H9 (cell line): ENCODE measurements around the gene MRAS. TPM values are rescaled to one million over a fixed set of nuclear protein-coding genes. Genes with fewer than 3 reads are reported as not detected.

Source experiments
- DNase-seq: peaks from one replicate; pipeline ENCODE4 v3.0.0-alpha.2; 2017
- H2AFZ ChIP-seq: one replicate; pipeline ENCODE4 v1.6.1; 2013; ENCODE audit warnings: mild to moderate bottlenecking, low read length, control low read depth, moderate library complexity
- H2AK5ac ChIP-seq: 2 replicates; pipeline ENCODE4 v1.6.1; 2013; ENCODE audit warnings: low read length, control low read depth, mixed read lengths; ENCODE audit not compliant: insufficient read length
- H2BK120ac ChIP-seq: one replicate; pipeline ENCODE4 v1.6.1; 2013; ENCODE audit warnings: low read depth, mild to moderate bottlenecking, low read length, control low read depth, inconsistent platforms; ENCODE audit not compliant: poor library complexity, severe bottlenecking
- H2BK12ac ChIP-seq: 2 replicates; pipeline ENCODE4 v1.6.1; 2013; ENCODE audit warnings: low read length, control low read depth, mixed read lengths, low read depth; ENCODE audit not compliant: insufficient read length
- H2BK15ac ChIP-seq: 2 replicates; pipeline ENCODE4 v1.6.1; 2013; ENCODE audit warnings: low read depth, low read length, control low read depth
- H2BK20ac ChIP-seq: one replicate; pipeline ENCODE4 v1.6.1; 2013; ENCODE audit warnings: low read depth, mild to moderate bottlenecking, low read length, control low read depth, inconsistent platforms; ENCODE audit not compliant: poor library complexity, severe bottlenecking
- H2BK5ac ChIP-seq: 2 replicates; pipeline ENCODE4 v1.6.1; 2013; ENCODE audit warnings: low read length, control low read depth, mixed read lengths; ENCODE audit not compliant: insufficient read length
- H3K14ac ChIP-seq: 2 replicates; pipeline ENCODE4 v1.6.1; 2013; ENCODE audit warnings: low read length, control low read depth; ENCODE audit not compliant: insufficient read depth
- H3K18ac ChIP-seq: 2 replicates; pipeline ENCODE4 v1.6.1; 2013; ENCODE audit warnings: low read depth, mild to moderate bottlenecking, mixed read lengths, low read length, control low read depth; ENCODE audit not compliant: insufficient read length
- H3K23ac ChIP-seq: 2 replicates; pipeline ENCODE4 v1.6.1; 2013; ENCODE audit warnings: low read length, control low read depth, mixed read lengths, low read depth; ENCODE audit not compliant: insufficient read length
- H3K23me2 ChIP-seq: 2 replicates; pipeline ENCODE4 v1.6.1; 2013; ENCODE audit warnings: low read depth, mild to moderate bottlenecking, mixed read lengths, low read length, control low read depth; ENCODE audit not compliant: insufficient read length, poor library complexity, severe bottlenecking
- H3K27ac ChIP-seq: 2 replicates; pipeline ENCODE4 v1.5.1; 2013; ENCODE audit warnings: low read length, control low read depth, mixed read lengths, low read depth; ENCODE audit not compliant: insufficient read length
- H3K27me3 ChIP-seq: 2 replicates; pipeline ENCODE4 v1.6.1; 2013; ENCODE audit warnings: low read length, control low read depth, inconsistent platforms; ENCODE audit not compliant: insufficient read depth
- H3K4ac ChIP-seq: 2 replicates; pipeline ENCODE4 v1.6.1; 2013; ENCODE audit warnings: low read depth, mild to moderate bottlenecking, control low read depth, inconsistent platforms, low read length, moderate library complexity
- H3K4me1 ChIP-seq: 2 replicates; pipeline ENCODE4 v1.6.1; 2013; ENCODE audit warnings: low read length, control low read depth, inconsistent platforms; ENCODE audit not compliant: insufficient read depth
- H3K4me2 ChIP-seq: 2 replicates; pipeline ENCODE4 v1.6.1; 2013; ENCODE audit warnings: low read length, control low read depth, mixed read lengths; ENCODE audit not compliant: insufficient read length, insufficient read depth
- H3K56ac ChIP-seq: 2 replicates; pipeline ENCODE4 v1.6.1; 2013; ENCODE audit warnings: low read depth, mild to moderate bottlenecking, mixed read lengths, low read length, control low read depth; ENCODE audit not compliant: insufficient read length
- H3K79me1 ChIP-seq: 2 replicates; pipeline ENCODE4 v1.6.1; 2013; ENCODE audit warnings: low read depth, mild to moderate bottlenecking, moderate library complexity, low read length, control low read depth, inconsistent platforms; ENCODE audit not compliant: insufficient read depth, poor library complexity, severe bottlenecking
- H3K79me2 ChIP-seq: 2 replicates; pipeline ENCODE4 v1.6.1; 2013; ENCODE audit warnings: low read length, control low read depth, inconsistent platforms; ENCODE audit not compliant: insufficient read depth
- H3K9ac ChIP-seq: 2 replicates; pipeline ENCODE4 v1.6.1; 2013; ENCODE audit warnings: low read length, control low read depth, mixed read lengths; ENCODE audit not compliant: insufficient read length; ENCODE audit errors: extremely low read depth
- H3K9me3 ChIP-seq: one replicate; pipeline ENCODE4 v1.6.1; 2013; ENCODE audit warnings: low read depth, low read length, inconsistent platforms; ENCODE audit not compliant: control insufficient read depth
- H3T11ph ChIP-seq: one replicate; pipeline ENCODE4 v1.6.1; 2013; ENCODE audit warnings: mild to moderate bottlenecking, low read length, control low read depth, inconsistent platforms
- H4K20me1 ChIP-seq: one replicate; pipeline ENCODE4 v1.6.1; 2013; ENCODE audit not compliant: control insufficient read depth, insufficient read length, insufficient read depth
- H4K5ac ChIP-seq: 2 replicates; pipeline ENCODE4 v1.6.1; 2013; ENCODE audit warnings: low read depth, mild to moderate bottlenecking, mixed read lengths, low read length, control low read depth; ENCODE audit not compliant: insufficient read length
- H4K8ac ChIP-seq: replicated peaks from 2 replicates; pipeline ENCODE4 v1.6.1; 2013; ENCODE audit warnings: low read length, control low read depth, mixed read lengths, low read depth; ENCODE audit not compliant: insufficient read length
- H4K91ac ChIP-seq: 2 replicates; pipeline ENCODE4 v1.6.1; 2013; ENCODE audit warnings: low read depth, mild to moderate bottlenecking, moderate library complexity, mixed read lengths, low read length, control low read depth; ENCODE audit not compliant: insufficient read length
- H3K27ac Mint-ChIP-seq, 3 experiments: 2 replicates in 2 of 3; 3 replicates in 1 of 3; pipeline ENCODE4 v1.8.0; 2020 to 2021; ENCODE audit warnings: mixed read lengths in 3 of 3, mild to moderate bottlenecking in 1 of 3, moderate library complexity in 1 of 3
- H3K27me3 Mint-ChIP-seq: 2 replicates; pipeline ENCODE4 v1.8.0; 2021; ENCODE audit warnings: low read depth, mild to moderate bottlenecking, moderate library complexity, mixed read lengths
- H3K36me3 Mint-ChIP-seq, 3 experiments: 2 replicates in 2 of 3; 3 replicates in 1 of 3; pipeline ENCODE4 v1.8.0; 2020 to 2021; ENCODE audit warnings: low read depth in 3 of 3, mixed read lengths in 3 of 3; ENCODE audit not compliant: insufficient read depth in 1 of 3
- H3K4me1 Mint-ChIP-seq, 2 experiments: 2 replicates each; pipeline ENCODE4 v1.8.0; 2020; ENCODE audit warnings: mixed read lengths in 2 of 2
- H3K4me3 Mint-ChIP-seq, 2 experiments: 2 replicates in 1 of 2; 3 replicates in 1 of 2; pipeline ENCODE4 v1.8.0; 2020 to 2021; ENCODE audit warnings: mild to moderate bottlenecking in 2 of 2, mixed read lengths in 2 of 2, moderate library complexity in 1 of 2
- H3K9me3 Mint-ChIP-seq, 2 experiments: 2 replicates in 1 of 2; 3 replicates in 1 of 2; pipeline ENCODE4 v1.8.0; 2020; ENCODE audit warnings: mild to moderate bottlenecking in 2 of 2, mixed read lengths in 2 of 2, moderate library complexity in 1 of 2
- CTCF ChIP-seq: fragments of 200-600 bp; sonication (generic); conservative IDR thresholded peaks from 3 replicates; pipeline ENCODE4 v1.8.0; 2021; ENCODE audit warnings: antibody characterized with exemption, mild to moderate bottlenecking
- whole genome bisulfite sequencing: extraction: QIAGEN DNeasy Blood & Tissue Kit; methylation state at CpG from one replicate; pipeline ENCODE4 v1.1.7; 2013; ENCODE audit warnings: missing lambda C conversion rate, low lambda C conversion rate, mixed read lengths; ENCODE audit not compliant: insufficient read length; ENCODE audit errors: extremely low coverage; 5-methylcytosine and 5-hydroxymethylcytosine counted together
- total RNA-seq: library from RNA; stranded (reverse); gene quantifications from 2 replicates; pipeline ENCODE4 v1.2.1, GENCODE V29; 2021

Gene MRAS
- total RNA-seq, 1 experiment from 2014 or later = 10.9 TPM

GRCh38 chr3:138359919-138360868 is 11.8 kb downstream of the MRAS start:
- Mint-ChIP-seq H3K4me3 (no peak overlapping the region), H3K9me3 (no peaks in the 10 kb centered on the region), H3K36me3 (peaks cover 0 to 1% (median 0%) of the 10 kb centered on the region in 3 experiments; a peak in 2 of 7 replicates), H3K4me1 (peaks cover 15 to 36% of the 10 kb centered on the region in 2 experiments), H3K27ac (peak overlapping the region in 1 of 3 experiments; percentile 92; a peak in 3 of 7 replicates), H3K27me3 (no peaks in the 10 kb centered on the region)
- H2BK120ac ChIP-seq = no peak overlapping the region
- H3K79me1 ChIP-seq = no peaks in the 10 kb centered on the region
- no peak overlapping the region for H4K8ac ChIP-seq
- no peak overlapping the region for H3K18ac ChIP-seq
- no peak overlapping the region for H3T11ph ChIP-seq
- no peak overlapping the region for H3K14ac ChIP-seq
- TF ChIP-seq CTCF = no peak
- no peak overlapping the region for H3K4me2 ChIP-seq
- H3K9ac ChIP-seq = no peak overlapping the region
- no peak overlapping the region for H2AK5ac ChIP-seq
- no peak overlapping the region for H2BK5ac ChIP-seq
- no peak overlapping the region for H2BK15ac ChIP-seq
- no peaks in the 10 kb centered on the region for H3K9me3 ChIP-seq
- WGBS = no CpG with 5 or more reads among the region's 15 CpGs
- no peaks in the 10 kb centered on the region for H3K23me2 ChIP-seq
- H2BK20ac ChIP-seq = no peak overlapping the region
- H3K23ac ChIP-seq = no peak overlapping the region
- H4K20me1 ChIP-seq = no peaks in the 10 kb centered on the region
- no peak overlapping the region for H2AFZ ChIP-seq
- H3K79me2 ChIP-seq = no peaks in the 10 kb centered on the region
- H3K4ac ChIP-seq = no peak overlapping the region
- no peaks in the 10 kb centered on the region for H3K4me1 ChIP-seq
- H4K5ac ChIP-seq = no peak overlapping the region
- DNase-seq = no peak
- H3K27ac ChIP-seq = no peak overlapping the region
- no peak overlapping the region for H4K91ac ChIP-seq
- H2BK12ac ChIP-seq = no peak overlapping the region
- no peak overlapping the region for H3K56ac ChIP-seq
- no peaks in the 10 kb centered on the region for H3K27me3 ChIP-seq
